HepG2 (cell line): ENCODE measurements around the gene CDC14A. TPM values are rescaled to one million over a fixed set of nuclear protein-coding genes. Genes with fewer than 3 reads are reported as not detected.

Source experiments
- ATAC-seq: fragments of 200-7000 bp; cut with Tn5 transposase; 3 replicates; pipeline ENCODE4 v1.9.1; 2020; ENCODE audit warnings: mild to moderate bottlenecking, moderate library complexity
- BruUV-seq: library from RNA; stranded (reverse); fragments of 400-500 nt; replicated peaks from 2 replicates; lab custom pipeline; 2021; lab: Mats Ljungman, UMichigan
- CTCF ChIA-PET: fragments of 300-600 bp; formaldehyde crosslinking; extraction: SDS; loops from one replicate; lab custom pipeline; 2021; ENCODE audit warnings: low total read pairs, inconsistent platforms, low intra/inter-chr PET ratio; lab: Yijun Ruan, JAX
- POLR2A ChIA-PET: fragments of 350-600 bp; sonication (Branson Sonifier 250); formaldehyde crosslinking; loops from one replicate; lab custom pipeline; 2020; ENCODE audit warnings: antibody characterized with exemption, inconsistent platforms; lab: Yijun Ruan, JAX
- DNase-seq: peaks from one replicate; pipeline ENCODE4 v3.0.0-alpha.2; 2015; ENCODE audit warnings: low spot score
- FAIRE-seq: peaks from 3 replicates; lab custom pipeline; 2011; peaks lifted over from hg19 to GRCh38; lab: Jason Lieb, UNC
- H2AFZ ChIP-seq: one replicate; pipeline ENCODE4 v1.6.1; 2011; ENCODE audit warnings: low read length, inconsistent platforms
- H3K27ac ChIP-seq: fragments of 300-600 bp; 3 replicates; pipeline ENCODE4 v1.8.0; 2011; ENCODE audit warnings: mixed run types, mild to moderate bottlenecking, mixed read lengths, low read length, inconsistent platforms; ENCODE audit not compliant: insufficient read depth; ENCODE audit errors: extremely low read length
- H3K27me3 ChIP-seq, 2 experiments: fragments of 200-600 bp in 1 of 2; 2 replicates in 1 of 2; 3 replicates in 1 of 2; pipeline versions ENCODE4 v1.6.0 to v1.8.0; 2011; ENCODE audit warnings: low read length in 2 of 2, mild to moderate bottlenecking in 2 of 2, moderate library complexity in 2 of 2, inconsistent platforms in 1 of 2; ENCODE audit not compliant: insufficient read depth in 2 of 2, control insufficient read depth in 1 of 2
- H3K36me3 ChIP-seq, 2 experiments: fragments of 200-600 bp in 1 of 2; replicated peaks in 1 of 2; 2 replicates in 1 of 2; 3 replicates in 1 of 2; pipeline versions ENCODE4 v1.5.1 to v1.8.0; 2011; ENCODE audit warnings: low read length in 2 of 2, inconsistent platforms in 1 of 2; ENCODE audit not compliant: insufficient read depth in 2 of 2, control insufficient read depth in 1 of 2
- H3K4me1 ChIP-seq: 2 replicates; pipeline ENCODE4 v1.5.1; 2012; ENCODE audit warnings: low read length, inconsistent platforms; ENCODE audit not compliant: insufficient read depth
- H3K4me2 ChIP-seq: 2 replicates; pipeline ENCODE4 v1.6.0; 2011; ENCODE audit warnings: low read depth, low read length, inconsistent platforms
- H3K4me3 ChIP-seq, 3 experiments: fragments of 200-600 bp in 1 of 3; sonication (generic), shearing (Covaris generic) in 1 of 3; replicated peaks in 1 of 3; 2 replicates each; pipeline ENCODE4 v1.5.1; 2011 to 2016; ENCODE audit warnings: low read length in 3 of 3, inconsistent platforms in 2 of 3, low read depth in 2 of 3, mild to moderate bottlenecking in 2 of 3, control low read depth in 1 of 3, mixed read lengths in 1 of 3; ENCODE audit not compliant: insufficient read depth in 1 of 3
- H3K79me2 ChIP-seq: one replicate; pipeline ENCODE4 v1.6.1; 2011; ENCODE audit warnings: low read length, inconsistent platforms; ENCODE audit not compliant: insufficient read depth
- H3K9ac ChIP-seq: 2 replicates; pipeline ENCODE4 v1.6.0; 2011; ENCODE audit warnings: mild to moderate bottlenecking, low read depth, low read length, inconsistent platforms; ENCODE audit not compliant: insufficient read depth
- H3K9me3 ChIP-seq: 2 replicates; pipeline ENCODE4 v1.5.1; 2012; ENCODE audit warnings: mild to moderate bottlenecking, low read length
- H4K20me1 ChIP-seq: 2 replicates; pipeline ENCODE4 v1.6.0; 2011; ENCODE audit warnings: inconsistent platforms, mild to moderate bottlenecking, low read length, moderate library complexity; ENCODE audit not compliant: insufficient read depth
- CAMTA2 ChIP-seq: sonication (generic); formaldehyde crosslinking; IDR thresholded peaks from 2 replicates; pipeline ENCODE4 v1.4.0; 2020; ENCODE audit warnings: mild to moderate bottlenecking, missing genetic modification reagents, borderline replicate concordance
- CBX5 ChIP-seq: sonication (generic); formaldehyde crosslinking; IDR thresholded peaks from 2 replicates; pipeline ENCODE4 v1.4.0; 2020; ENCODE audit warnings: missing genetic modification reagents, borderline replicate concordance
- CCDC6 ChIP-seq: sonication (generic); formaldehyde crosslinking; IDR thresholded peaks from 2 replicates; pipeline ENCODE4 v1.8.1; 2022; ENCODE audit warnings: mild to moderate bottlenecking, missing genetic modification reagents, moderate library complexity
- DDIT3 ChIP-seq: sonication (generic); formaldehyde crosslinking; IDR thresholded peaks from 2 replicates; pipeline ENCODE4 v1.4.0; 2020; ENCODE audit warnings: mild to moderate bottlenecking, missing genetic modification reagents
- FOXJ3 ChIP-seq: sonication (generic); formaldehyde crosslinking; IDR thresholded peaks from 2 replicates; pipeline ENCODE4 v1.4.0; 2020; ENCODE audit warnings: missing genetic modification reagents, mild to moderate bottlenecking, borderline replicate concordance
- HMG20A ChIP-seq: IDR thresholded peaks from 2 replicates; pipeline ENCODE4 v1.6.1; 2016; ENCODE audit warnings: borderline replicate concordance
- KLF9 ChIP-seq: IDR thresholded peaks from 2 replicates; pipeline ENCODE4 v1.6.1; 2016; ENCODE audit warnings: low read depth
- NBN ChIP-seq: fragments of 450-650 bp; conservative IDR thresholded peaks from 2 replicates; pipeline ENCODE4 v1.6.1; 2017
- RFXANK ChIP-seq: IDR thresholded peaks from 2 replicates; pipeline ENCODE4 v1.6.1; 2016
- SAP130 ChIP-seq: IDR thresholded peaks from 2 replicates; pipeline ENCODE4 v1.6.1; 2016; ENCODE audit warnings: low read depth
- SIX4 ChIP-seq: sonication (generic); formaldehyde crosslinking; IDR thresholded peaks from 2 replicates; pipeline ENCODE4 v1.4.0; 2020; ENCODE audit warnings: missing genetic modification reagents
- TEF ChIP-seq: sonication (generic); formaldehyde crosslinking; IDR thresholded peaks from 2 replicates; pipeline ENCODE4 v1.5.0; 2020; ENCODE audit warnings: missing genetic modification reagents
- YEATS4 ChIP-seq: sonication (generic); formaldehyde crosslinking; IDR thresholded peaks from 2 replicates; pipeline ENCODE4 v1.4.0; 2020; ENCODE audit warnings: missing genetic modification reagents, borderline replicate concordance
- ZBTB10 ChIP-seq: sonication (generic); formaldehyde crosslinking; IDR thresholded peaks from 2 replicates; pipeline ENCODE4 v1.4.0; 2020; ENCODE audit warnings: missing genetic modification reagents, borderline replicate concordance
- ZNF264 ChIP-seq: sonication (generic); formaldehyde crosslinking; IDR thresholded peaks from 2 replicates; pipeline ENCODE4 v1.4.0; 2020; ENCODE audit warnings: missing genetic modification reagents
- ZNF570 ChIP-seq: sonication (generic); formaldehyde crosslinking; IDR thresholded peaks from 2 replicates; pipeline ENCODE4 v1.4.0; 2020; ENCODE audit warnings: mild to moderate bottlenecking, missing genetic modification reagents, borderline replicate concordance
- ZNF580 ChIP-seq: IDR thresholded peaks from 2 replicates; pipeline ENCODE4 v1.6.1; 2016; ENCODE audit warnings: low read depth, borderline replicate concordance
- ZZZ3 ChIP-seq: sonication (generic); formaldehyde crosslinking; IDR thresholded peaks from 2 replicates; pipeline ENCODE4 v1.4.0; 2020; ENCODE audit warnings: missing genetic modification reagents, mild to moderate bottlenecking, borderline replicate concordance
- WGBS: methylation state at CpG from one replicate; pipeline ENCODE4 v1.1.6; 2017; ENCODE audit warnings: low lambda C conversion rate; 5-methylcytosine and 5-hydroxymethylcytosine counted together
- in situ Hi-C: cut with HindIII; loops from 2 replicates; pipeline ENCODE4 v1.10.0; 2017; ENCODE audit warnings: low pct_unique_long_range_greater_than_20kb; ENCODE audit not compliant: extremely low pct_ligation_motif_present
- intact Hi-C: fragments of 100-400 bp; cut with micrococcal nuclease; formaldehyde crosslinking; loops from one replicate; pipeline ENCODE4 v1.10.0; 2022; ENCODE audit not compliant: unreplicated experiment
- polyA plus RNA-seq, 8 experiments: library from polyadenylated mRNA; depleted of rRNA in 3 of 8; stranded (reverse) in 7 of 8; unstranded in 1 of 8; fragments of >200 nt; fragmentation: Illumina TruSeq in 4 of 8; extraction: Trizol in 4 of 8; gene quantifications; 2 replicates each; pipeline versions ENCODE4 v1.2.1 to v1.2.3, GENCODE V29; 2011 to 2016; ENCODE audit warnings: low read depth in 4 of 8, missing spikeins in 1 of 8, mixed read lengths in 1 of 8; ENCODE audit not compliant: insufficient read depth in 1 of 8
- total RNA-seq, 5 experiments: library from RNA; depleted of rRNA; stranded (reverse); fragments of >200 nt; fragmentation: Illumina TruSeq; extraction: Trizol; gene quantifications; 2 replicates each; pipeline ENCODE4 v1.2.3, GENCODE V29; 2016; ENCODE audit warnings: low read depth in 1 of 5
- TF ChIP-seq, protein P1 (sequence below): sonication (generic); formaldehyde crosslinking; IDR thresholded peaks from 2 replicates; pipeline ENCODE4 v1.8.1; 2023; ENCODE audit warnings: mild to moderate bottlenecking, missing genetic modification reagents, borderline replicate concordance
- TF ChIP-seq, protein P2 (sequence below): IDR thresholded peaks from 2 replicates; pipeline ENCODE4 v1.6.1; 2016; ENCODE audit warnings: missing compliant biosample characterization, missing genetic modification reagents, borderline replicate concordance

The CDC14A gene
- total and polyA plus RNA-seq, 2 of the 13 experiments (the other 11 are each of a cell fraction or from before 2014, with no cell fraction given), result 2.8 to 4.9 TPM

DNA sequence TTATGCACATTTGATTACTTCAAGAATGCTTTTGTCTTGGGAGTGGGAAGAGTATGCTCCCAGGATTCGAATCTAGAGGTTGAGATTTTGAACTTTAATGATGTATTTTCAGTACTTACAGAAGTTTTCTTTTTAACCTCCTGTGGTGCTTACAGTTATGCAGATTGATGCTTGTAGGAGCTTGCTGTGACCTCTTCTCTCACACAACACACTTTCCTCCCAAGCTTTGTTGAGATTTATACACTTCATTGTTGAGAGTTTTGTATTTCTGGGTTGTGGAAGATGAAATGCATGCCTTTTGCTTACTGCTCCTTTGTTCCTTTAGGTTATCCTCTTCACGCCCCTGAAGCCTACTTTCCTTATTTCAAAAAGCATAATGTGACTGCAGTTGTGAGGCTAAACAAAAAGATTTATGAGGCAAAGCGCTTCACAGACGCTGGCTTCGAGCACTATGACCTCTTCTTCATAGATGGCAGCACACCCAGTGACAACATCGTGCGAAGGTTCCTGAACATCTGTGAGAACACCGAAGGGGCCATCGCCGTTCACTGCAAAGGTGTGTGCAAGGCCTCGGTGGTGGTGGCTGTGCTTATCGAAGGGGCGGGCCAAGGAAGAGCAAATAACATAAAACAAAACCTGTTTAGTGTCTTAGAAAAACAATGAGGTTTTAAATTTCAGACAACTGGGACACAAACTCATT, 110.2 kb downstream of the CDC14A start:
- H3K79me2 ChIP-seq, result no peaks in the 10 kb centered on the region
- H4K20me1 ChIP-seq, result no peaks in the 10 kb centered on the region
- in situ Hi-C loops, result no loop called here
- CTCF ChIA-PET, result interaction anchor here (2.7 to 2.9 kb wide), 2 partner anchors 403 to 406 kb away, joined by 12 to 20 read pairs; no protein-coding TSS in a partner anchor
- BruUV-seq, result no TSS peak
- H2AFZ ChIP-seq, result no peak overlapping the region
- no peak overlapping the region for H3K9ac ChIP-seq
- H3K27me3 ChIP-seq, result no peaks in the 10 kb centered on the region
- H3K4me3 ChIP-seq, result no peak overlapping the region
- no peaks in the 10 kb centered on the region for H3K9me3 ChIP-seq
- TF ChIP-seq ZNF570 (CRISPR knock-in tag), result no peak
- TF ChIP-seq YEATS4 (CRISPR knock-in tag), result no peak
- no peak for TF ChIP-seq ZNF580
- TF ChIP-seq HMG20A, result no peak
- TF ChIP-seq TEF, result no peak
- no peak for TF ChIP-seq RFXANK (CRISPR knock-in tag)
- TF ChIP-seq ZBTB10 (CRISPR knock-in tag), result no peak
- no peak for TF ChIP-seq CBX5 (CRISPR knock-in tag)
- TF ChIP-seq CAMTA2 (CRISPR knock-in tag), result no peak
- no peak for TF ChIP-seq KLF9 (CRISPR knock-in tag)
- TF ChIP-seq SIX4 (CRISPR knock-in tag), result no peak
- no peak for TF ChIP-seq DDIT3 (CRISPR knock-in tag)
- no peak for TF ChIP-seq ZZZ3 (CRISPR knock-in tag)
- no peak for TF ChIP-seq FOXJ3
- TF ChIP-seq, protein P1, sequence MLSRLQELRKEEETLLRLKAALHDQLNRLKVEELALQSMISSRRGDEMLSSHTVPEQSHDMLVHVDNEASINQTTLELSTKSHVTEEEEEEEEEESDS (CRISPR knock-in tag), result no peak
- TF ChIP-seq, protein P2, sequence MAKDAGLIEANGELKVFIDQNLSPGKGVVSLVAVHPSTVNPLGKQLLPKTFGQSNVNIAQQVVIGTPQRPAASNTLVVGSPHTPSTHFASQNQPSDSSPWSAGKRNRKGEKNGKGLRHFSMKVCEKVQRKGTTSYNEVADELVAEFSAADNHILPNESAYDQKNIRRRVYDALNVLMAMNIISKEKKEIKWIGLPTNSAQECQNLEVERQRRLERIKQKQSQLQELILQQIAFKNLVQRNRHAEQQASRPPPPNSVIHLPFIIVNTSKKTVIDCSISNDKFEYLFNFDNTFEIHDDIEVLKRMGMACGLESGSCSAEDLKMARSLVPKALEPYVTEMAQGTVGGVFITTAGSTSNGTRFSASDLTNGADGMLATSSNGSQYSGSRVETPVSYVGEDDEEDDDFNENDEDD (CRISPR knock-in tag), result no peak
- TF ChIP-seq CCDC6 (CRISPR knock-in tag), result no peak
- TF ChIP-seq ZNF264 (CRISPR knock-in tag), result no peak
- TF ChIP-seq NBN, result no peak
- TF ChIP-seq SAP130, result no peak
- TF ChIP-seq, all 625 proteins: peak for 0
- ATAC-seq (no peak), FAIRE-seq (no peak), DNase-seq (no peak)
- POLR2A ChIA-PET, result no interaction called here
- Histone ChIP-seq H3K4me1 (peaks cover 1% of the 10 kb centered on the region), H3K27ac (no peak overlapping the region), H3K4me2 (no peak overlapping the region), H3K36me3 (no peaks in the 10 kb centered on the region)
- intact Hi-C loops, result loop anchor here (1.0 to 5.0 kb wide), 3 partner anchors 81 to 406 kb away; no protein-coding TSS in a partner anchor
- 91% methylated on average over 13 of the region's 13 CpGs for WGBS
